Right renal pelvis (tissue), 4 donors: ENCODE results near the gene HOXC10. TPM values are rescaled to one million over a fixed set of nuclear protein-coding genes. Genes with fewer than 3 reads are reported as not detected.

Experiments used
- DNase-seq, 4 donors: peaks; one replicate each; pipeline ENCODE4 v3.0.0-alpha.2; 2013; ENCODE audit warnings: low read depth in 4 of 4, low spot score in 3 of 4, missing footprints in 1 of 4
- polyA plus RNA-seq, 4 donors: library from polyadenylated mRNA; unstranded; fragments of 120-200 nt; gene quantifications; one replicate each; pipeline ENCODE4 v1.2.1, GENCODE V29; 2013; ENCODE audit not compliant: insufficient read length in 4 of 4

HOXC10 gene
- polyA plus RNA-seq, 4 donors: 59.2 to 69.0 (median 63.7) TPM

DNA sequence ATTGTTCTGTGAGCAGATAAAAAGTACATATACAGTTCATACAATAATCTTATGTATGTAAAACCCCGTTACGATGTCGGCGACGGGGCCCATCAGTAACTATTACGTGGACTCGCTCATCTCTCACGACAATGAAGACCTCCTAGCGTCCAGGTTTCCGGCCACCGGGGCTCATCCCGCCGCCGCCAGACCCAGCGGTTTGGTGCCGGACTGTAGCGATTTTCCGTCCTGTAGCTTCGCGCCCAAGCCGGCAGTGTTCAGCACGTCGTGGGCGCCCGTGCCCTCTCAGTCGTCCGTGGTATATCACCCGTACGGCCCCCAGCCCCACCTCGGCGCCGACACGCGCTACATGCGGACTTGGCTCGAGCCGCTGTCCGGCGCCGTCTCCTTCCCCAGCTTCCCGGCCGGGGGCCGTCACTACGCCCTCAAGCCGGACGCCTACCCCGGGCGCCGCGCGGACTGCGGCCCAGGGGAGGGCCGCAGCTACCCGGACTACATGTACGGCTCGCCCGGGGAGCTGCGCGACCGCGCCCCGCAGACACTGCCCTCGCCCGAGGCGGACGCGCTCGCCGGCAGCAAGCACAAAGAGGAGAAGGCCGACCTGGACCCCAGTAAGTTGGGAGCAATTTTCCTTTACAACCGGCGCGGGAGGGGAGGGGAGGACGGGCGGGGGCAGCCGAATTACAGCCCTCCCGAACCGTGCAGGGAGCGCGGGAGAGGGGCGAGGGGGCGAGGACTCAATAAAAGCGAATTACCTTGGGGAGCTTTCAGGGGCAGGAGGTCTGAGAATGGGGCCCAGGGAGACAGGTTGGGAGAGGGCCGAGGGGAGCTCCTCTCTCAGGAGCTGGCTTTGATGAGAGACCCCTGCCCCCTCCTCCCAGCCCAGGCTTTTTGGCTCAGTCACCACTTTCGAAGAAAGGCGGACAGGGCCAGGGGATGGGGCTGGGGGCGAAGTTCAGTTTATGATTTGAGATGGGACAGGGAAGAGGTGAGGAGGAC lies 15.5 kb downstream of the HOXC10 start, which contains the start of gene HOXC9:
Gene HOXC9, plus strand, starts transcription at position 46 of the 999 bp plus-strand sequence. Its CDS starts 28 bp downstream, at position 74.
- no peak for DNase-seq

- DNase-seq: no peak
Measured at GRCh38 chr12:54001283-54002187, 16.6 kb downstream of the HOXC10 start.

DNA sequence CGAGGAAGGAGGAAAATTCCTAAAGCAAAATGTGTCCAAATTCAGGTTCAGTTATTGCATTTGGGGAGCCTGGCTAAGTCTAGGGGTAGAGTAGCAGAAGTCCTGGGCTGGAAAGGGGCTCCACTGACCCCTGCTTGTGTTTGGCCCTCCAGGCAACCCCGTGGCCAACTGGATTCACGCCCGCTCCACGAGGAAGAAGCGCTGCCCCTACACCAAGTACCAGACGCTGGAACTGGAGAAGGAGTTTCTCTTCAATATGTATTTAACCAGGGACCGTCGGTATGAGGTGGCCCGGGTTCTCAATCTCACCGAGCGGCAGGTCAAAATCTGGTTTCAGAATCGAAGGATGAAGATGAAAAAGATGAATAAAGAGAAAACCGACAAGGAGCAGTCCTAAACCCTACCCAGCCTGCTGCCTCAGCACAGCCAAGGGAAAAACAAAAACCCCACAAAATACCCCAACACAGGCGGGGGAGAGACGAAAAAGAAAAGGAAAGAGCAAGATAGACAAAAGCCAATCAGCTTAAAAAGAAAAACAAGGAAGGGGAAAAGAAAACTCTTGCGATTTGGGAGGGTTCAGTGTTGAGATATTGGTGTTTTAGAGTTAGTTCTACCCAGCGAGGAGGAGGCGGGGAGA lies 17.4 kb downstream of the HOXC10 start:
- no peak for DNase-seq

- DNase-seq: no peak
Measured at GRCh38 chr12:54002915-54003389, 18.0 kb downstream of the HOXC10 start.

DNA sequence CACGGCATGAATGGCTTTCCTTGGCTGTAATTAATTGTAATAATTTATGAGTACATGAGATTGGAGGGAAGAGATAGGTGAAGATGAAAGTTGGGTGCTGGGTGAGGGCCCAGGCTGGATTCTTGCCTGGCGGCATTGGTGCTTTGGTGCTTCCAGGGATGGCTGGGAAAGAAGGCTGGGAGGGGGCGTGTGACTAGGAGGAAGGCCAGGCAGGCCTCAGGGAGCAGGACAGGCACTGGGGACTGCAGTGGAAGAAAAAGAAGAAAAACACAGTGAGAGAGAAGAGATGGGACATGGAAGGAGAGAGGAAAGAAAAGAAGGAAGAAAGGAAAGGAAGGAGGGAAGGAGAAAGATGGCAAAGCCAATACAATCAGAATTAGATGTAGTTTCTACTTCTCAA lies 18.7 kb downstream of the HOXC10 start:
- no peak for DNase-seq

GRCh38 chr12:54004063-54004840 lies 19.3 kb downstream of the HOXC10 start:
- DNase-seq: no peak

GRCh38 chr12:54004841-54005530 lies 20.0 kb downstream of the HOXC10 start:
- no peak for DNase-seq

DNA sequence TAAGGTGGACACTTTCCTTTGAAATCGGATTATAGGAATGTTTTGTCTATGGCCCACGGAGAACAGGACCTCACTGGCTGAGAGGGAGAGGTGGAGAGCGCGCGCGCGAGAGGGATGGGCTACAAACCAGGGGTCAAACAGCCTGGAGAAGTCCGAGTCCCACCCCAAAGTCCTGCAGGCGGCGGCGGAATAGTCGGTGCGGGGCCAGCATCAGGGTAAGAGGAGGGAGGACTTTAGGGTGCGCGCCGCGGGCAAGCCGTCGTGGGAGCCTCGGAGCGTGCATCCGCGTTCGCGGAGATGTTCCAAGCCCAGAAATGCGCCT lies 20.5 kb downstream of the HOXC10 start:
- no peak for DNase-seq

- peak; percentile 86 to 93 (median 91) for DNase-seq
Measured at GRCh38 chr12:54005853-54006558, 21.1 kb downstream of the HOXC10 start.

- DNase-seq: no peak
Measured at GRCh38 chr12:54006559-54007220, 21.7 kb downstream of the HOXC10 start.

GRCh38 chr12:54007538-54008259 lies 22.8 kb downstream of the HOXC10 start:
- no peak for DNase-seq

GRCh38 chr12:54008260-54008552 lies 23.3 kb downstream of the HOXC10 start:
- no peak for DNase-seq

DNA sequence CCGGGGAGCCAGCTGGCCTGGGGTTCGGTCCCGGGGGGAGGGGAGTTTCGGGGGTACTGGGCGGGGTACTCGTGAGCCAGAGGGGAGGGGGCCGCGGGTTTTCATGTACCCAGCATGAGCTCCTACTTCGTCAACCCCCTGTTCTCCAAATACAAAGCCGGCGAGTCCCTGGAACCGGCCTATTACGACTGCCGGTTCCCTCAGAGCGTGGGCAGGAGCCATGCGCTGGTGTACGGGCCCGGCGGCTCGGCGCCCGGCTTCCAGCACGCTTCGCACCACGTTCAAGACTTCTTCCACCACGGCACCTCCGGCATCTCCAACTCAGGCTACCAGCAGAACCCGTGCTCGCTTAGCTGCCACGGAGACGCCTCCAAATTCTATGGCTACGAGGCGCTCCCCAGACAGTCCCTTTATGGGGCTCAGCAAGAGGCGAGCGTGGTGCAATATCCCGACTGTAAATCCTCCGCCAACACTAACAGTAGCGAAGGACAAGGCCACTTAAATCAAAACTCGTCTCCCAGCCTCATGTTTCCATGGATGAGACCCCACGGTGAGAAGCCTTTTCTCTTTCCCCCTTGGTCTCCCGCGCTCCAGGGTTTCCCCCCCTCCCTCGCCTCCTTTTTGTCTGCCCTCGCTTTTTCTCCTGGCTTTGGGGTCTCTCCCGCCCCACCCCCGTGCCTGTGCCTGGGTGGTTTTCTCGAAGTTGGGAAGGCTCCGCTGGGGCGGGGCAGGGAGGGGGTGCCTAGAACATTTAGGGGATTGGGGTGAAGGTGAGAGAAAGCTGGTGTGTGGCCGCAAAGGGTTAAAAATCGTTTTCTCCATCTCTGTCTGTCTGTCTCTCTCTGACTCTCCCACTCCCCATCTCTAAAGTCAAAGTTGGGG lies 24.5 kb downstream of the HOXC10 start:
- no peak for DNase-seq

- no peak for DNase-seq
Measured at GRCh38 chr12:54010053-54010971, 25.4 kb downstream of the HOXC10 start.

DNA sequence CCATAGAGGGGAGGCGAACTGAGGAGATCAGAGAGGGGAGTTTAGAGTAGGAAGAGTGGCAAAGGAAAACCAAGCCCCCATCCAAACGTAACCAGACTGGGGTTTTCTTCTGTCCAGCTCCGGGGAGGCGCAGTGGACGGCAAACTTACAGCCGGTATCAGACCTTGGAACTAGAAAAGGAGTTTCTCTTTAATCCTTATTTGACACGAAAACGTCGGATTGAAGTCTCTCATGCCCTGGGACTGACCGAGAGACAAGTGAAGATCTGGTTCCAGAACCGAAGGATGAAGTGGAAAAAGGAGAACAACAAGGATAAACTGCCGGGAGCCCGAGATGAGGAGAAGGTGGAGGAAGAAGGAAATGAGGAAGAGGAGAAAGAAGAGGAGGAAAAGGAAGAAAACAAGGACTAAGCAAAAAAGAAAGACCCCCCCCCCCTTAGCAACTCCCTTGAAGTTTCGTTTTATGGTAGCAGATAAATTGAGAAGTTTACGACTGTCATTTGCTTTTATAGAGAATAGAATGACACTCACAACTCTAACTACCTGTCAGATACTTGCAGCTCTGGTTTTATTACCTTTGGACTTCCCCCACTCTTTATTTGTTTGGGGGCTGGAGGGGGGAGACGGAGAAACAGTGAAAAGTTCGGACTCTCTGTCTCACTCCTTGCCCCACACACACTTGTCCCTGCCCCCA lies 26.2 kb downstream of the HOXC10 start:
- no peak for DNase-seq
